GM21528 (cell line): ENCODE results near the gene CFAP61.

Source experiments
- ATAC-seq: cut with Tn5 transposase; IDR thresholded peaks from one replicate; pipeline ENCODE4 v1.9.1; 2021; ENCODE audit warnings: mild to moderate bottlenecking, moderate library complexity; ENCODE audit not compliant: unreplicated experiment, low FRiP score

Gene CFAP61

GRCh38 chr20:20027284-20027683 is 25.0 kb upstream of the CFAP61 start:
- ATAC-seq, result no peak

DNA sequence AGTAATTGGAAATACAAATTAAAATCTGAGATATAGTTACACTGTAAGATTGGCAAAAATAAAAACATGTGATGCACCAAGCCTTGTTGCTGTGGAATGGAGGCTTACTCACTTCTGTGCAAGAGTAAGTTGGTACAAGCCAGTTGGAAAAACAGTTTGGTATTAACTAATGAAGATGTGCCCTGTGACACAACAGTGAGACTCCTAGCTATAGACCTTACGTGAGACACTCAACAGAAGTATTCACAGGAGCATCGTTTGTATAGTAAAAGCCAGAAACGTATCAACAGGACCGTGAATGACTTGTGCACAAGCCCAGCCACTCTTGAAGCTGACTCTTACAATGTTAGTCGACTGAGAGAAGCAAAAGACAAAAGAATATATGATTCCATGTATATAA is 20.5 kb upstream of the CFAP61 start:
- ATAC-seq, result no peak

- ATAC-seq, result no peak
Measured at GRCh38 chr20:20034486-20034885, 17.8 kb upstream of the CFAP61 start.

- ATAC-seq, result no peak
Measured at GRCh38 chr20:20036756-20037155, 15.6 kb upstream of the CFAP61 start.

DNA sequence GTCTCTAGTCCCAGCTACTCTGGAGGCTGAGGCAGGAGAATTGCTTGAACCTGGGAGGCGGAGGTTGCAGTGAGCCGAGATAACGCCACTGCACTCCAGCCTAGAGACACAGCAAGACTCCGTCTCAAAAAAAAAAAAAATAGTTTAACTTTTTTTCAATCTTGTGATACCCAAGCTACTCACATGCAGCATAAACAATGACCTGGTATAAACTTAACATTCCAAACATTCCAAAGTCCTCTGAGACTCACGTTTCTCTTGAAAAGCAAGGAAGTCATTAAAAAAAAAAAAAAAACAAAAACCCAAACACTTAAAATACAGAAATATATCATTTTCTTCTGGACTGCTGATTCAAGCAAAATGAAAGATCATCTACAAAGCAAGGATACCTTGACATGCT is 14.4 kb upstream of the CFAP61 start:
- ATAC-seq, result no peak

DNA sequence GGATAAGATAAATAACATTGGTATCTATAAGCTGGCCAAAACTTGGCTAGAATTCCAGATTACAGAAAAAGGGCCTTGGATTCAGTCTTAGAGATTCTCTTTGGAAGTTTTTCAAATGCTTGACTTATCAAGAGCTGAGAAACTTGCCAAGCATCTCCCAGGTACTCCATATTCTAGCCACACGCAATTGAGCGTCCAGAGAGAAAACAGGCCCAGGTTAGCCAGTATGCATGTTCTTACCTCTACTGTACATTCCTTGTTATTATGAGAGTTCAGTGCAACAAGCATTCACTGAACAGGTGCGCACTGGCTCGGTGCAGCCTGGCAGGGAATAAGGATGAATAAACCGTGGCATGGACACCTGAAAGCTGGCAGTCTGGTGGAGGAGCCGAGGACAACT is 13.7 kb upstream of the CFAP61 start:
- ATAC-seq, result no peak

DNA sequence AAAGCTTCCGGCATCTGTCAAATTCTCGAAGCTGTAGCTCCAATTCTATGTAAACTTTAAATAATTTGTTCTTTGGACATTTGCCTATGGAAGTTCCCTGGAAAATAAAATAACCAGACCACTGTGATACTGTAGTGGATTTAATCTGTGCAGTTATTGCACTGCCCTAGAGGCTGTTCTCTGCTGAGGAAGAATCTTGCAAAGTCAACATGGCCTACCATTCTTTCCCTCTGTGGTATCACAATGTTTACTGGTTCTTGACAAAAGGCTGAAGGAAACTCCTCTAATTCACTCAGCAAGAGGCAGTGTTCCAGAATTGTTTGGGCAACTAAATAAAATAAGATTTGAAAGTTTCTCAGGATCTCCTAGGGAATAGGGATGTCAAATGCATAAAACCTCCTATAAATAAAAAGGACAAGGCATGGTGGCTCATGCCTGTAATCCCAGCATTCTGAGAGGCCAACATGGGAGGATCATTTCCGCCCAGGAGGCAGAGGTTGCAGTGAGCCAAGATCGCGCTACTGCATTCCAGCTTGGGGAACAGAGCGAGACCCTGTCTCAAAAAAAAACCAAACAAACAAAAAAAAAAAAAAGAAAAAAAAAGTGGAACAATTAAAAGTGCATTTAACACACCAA is 12.5 kb upstream of the CFAP61 start:
- no peak for ATAC-seq

GRCh38 chr20:20051767-20052073 is 612 bp upstream of the CFAP61 start:
- no peak for ATAC-seq

DNA sequence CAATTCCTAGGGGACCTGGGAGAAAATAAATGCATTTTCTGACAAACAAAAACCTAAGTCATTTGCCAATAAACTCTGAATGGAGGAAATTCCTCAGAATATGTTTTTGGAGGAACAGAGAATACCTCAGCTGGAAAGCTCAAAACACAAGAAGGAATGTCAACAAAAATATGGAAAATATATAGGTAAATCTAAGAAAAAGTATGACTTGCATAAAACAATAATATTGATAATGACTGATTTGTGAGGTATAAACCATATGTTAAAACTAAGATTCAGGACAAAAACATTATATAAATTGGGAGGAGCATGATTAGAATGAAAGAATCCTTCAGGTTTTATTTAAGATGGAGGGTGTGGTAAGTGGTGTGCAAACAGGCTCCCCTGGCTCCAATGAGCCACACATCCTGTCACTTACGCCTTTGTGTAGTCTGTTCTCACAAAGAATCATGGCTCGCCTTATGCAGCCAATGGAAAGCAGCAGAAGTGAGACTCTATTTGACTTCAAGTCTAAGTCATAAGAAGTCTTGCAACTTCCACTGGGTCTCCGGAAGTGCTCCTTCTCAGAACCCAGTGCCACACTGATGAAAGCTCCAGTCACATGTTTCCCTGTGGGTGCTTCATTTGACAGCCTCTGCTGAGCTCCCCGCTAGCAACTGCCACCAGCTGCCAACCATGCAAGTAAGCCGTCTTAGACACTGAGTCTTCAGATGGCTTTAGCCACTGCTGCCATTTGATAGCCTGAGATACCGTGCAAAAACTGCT is 8.1 kb downstream of the CFAP61 start:
- no peak for ATAC-seq

DNA sequence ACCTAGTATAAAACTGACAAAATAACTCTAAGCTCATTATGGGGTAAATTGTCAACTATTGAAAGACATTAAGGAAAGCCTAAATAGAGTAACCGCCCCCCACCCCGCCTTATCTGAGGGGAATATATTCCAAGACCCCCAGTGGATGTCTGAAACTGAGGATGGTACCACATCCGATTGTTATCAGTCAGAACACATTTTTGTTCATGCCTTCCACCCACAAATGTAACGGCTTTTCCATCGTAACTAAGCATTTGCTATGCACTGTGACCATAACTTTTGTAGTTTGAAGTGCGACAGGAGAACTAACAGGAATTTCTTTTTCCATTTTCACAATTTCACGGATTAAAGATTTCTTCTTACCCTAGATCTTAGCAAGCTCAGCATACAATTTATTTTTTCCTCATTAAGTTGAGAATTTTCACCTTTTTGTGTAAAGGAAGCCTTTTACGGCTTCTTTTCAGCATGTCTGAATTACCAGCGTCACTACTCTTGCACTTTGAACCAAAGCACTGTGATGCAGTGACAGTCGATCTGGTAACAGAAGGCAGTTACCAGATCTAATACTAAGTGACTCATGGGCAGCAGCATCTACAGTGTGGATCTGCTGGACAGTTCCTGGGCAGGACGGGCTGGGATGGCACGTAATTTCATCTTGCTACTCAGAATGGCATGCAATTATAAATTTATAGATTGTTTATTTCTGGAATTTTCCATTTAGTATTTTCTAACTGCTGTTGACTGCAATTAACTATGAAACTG is 11.8 kb downstream of the CFAP61 start:
- ATAC-seq, result no peak

GRCh38 chr20:20065361-20065760 is 13.0 kb downstream of the CFAP61 start:
- ATAC-seq, result no peak

- no peak for ATAC-seq
Measured at GRCh38 chr20:20070871-20071726, 18.8 kb downstream of the CFAP61 start.

DNA sequence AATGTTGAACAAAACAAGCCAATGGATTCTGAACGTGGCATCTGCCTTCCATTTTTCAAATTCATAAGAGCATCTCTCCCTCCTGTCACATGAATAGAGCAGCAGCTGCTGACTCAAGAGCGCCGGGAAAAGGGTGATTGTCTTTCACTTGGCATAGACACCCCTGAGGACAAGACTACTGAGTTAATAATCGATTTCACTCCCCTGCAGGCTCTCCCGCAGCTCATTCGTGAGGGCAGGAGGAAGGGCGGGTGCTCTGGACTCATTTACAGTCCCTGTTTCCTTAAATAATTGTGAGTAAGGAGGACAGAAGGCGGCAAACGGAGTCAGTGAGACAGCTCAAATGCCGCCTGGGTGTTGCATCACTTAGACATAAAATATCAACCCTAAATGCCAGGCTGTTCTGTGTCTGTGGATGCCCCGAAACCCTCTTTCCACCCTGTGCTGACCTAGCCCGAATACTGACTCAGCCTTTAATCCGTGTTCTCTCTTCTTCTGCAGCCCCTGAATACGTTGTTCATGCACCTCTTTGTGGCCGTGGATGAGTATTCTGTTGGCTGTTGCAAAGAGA is 21.6 kb downstream of the CFAP61 start:
- ATAC-seq, result no peak

- ATAC-seq, result no peak
Measured at GRCh38 chr20:20075032-20075431, 22.7 kb downstream of the CFAP61 start.

DNA sequence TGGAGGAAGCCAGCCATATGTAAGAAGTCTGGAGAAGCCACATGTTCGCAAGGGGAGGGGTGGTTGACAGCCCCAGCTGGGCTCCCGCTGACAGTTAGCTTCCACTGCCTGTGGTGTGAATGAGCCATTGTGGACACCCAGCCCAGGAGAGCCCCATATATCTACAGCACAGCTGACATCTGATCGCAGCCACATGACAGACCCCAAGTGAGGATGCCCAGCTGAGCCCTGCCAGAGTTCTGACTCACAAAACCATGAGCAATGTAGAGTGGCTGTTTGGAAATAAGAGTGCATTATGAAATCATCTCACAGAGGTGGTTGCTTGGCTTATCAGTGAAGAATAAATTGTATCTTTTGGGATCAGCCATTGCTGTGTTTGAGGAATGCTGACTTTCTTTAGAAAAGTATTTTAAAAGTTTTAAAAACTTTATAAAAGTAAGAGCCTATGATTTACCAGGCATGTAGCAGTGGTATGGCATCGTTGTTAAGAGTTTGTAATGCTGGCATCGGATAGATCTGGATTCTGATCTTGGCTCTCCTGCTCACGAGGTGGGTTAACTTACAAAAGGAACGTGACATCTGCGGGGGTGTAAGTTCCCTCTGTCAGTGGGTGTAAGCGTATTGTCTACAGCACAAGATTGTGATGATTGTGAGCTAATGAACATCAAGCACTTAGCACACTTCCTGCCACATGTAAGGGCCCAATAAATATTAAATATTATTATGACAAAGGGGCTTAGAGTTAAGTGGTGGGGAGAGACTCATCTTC is 24.1 kb downstream of the CFAP61 start:
- no peak for ATAC-seq

- no peak for ATAC-seq
Measured at GRCh38 chr20:20078041-20078440, 25.7 kb downstream of the CFAP61 start.

GRCh38 chr20:20079102-20079784 is 26.9 kb downstream of the CFAP61 start:
- no peak for ATAC-seq

DNA sequence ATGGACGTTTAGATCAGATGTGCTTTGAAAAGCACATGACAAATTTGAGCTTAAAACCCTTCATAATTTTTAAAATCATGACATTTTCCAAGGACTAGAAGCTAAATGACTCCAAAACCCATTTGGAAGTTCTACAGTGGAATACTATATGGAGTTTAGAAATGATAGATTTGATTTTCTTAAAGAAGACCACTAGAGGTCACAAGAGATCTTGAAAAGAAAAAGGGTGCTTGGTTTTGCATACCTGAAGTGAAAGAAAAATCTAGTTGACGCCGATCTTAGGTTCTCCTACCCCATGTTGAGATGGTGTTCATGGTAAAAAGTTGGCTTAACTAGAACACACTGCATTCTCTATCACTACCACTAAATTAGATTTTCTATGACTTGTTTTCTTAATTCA is 31.5 kb downstream of the CFAP61 start:
- peak; percentile 83 for ATAC-seq

DNA sequence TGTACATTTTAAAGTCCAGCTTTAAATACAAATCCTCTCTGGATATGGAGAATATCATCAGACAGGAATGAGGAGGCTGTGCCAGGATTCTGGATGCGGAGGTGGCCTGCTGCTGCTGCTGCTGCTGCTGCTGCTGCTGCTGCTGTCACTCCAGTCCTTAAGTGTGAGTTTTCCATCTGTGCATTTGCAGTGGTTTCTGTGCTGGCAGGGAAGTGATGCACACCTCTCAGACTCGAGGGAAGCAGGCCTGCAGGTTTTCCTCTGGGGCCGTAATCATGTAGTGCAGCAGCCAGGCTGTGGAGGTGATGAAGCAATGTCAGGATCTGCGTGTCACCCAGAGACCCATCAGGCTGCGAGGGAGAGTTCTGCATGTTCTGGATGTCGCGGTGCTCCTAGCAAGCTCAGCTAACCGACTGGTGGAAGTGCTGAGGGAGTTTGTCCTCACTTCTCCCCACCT is 32.0 kb downstream of the CFAP61 start:
- no peak for ATAC-seq
